NCI-H1417 (cell line): ENCODE data around the gene TSPAN15.
A peak's percentile ranks its signal among the peaks of the same experiment; 100 is the strongest.

Source experiments
- DNase-seq, 3 experiments: peaks; one replicate each; lab custom pipeline; 2025; lab: John Stamatoyannopoulos, UW

The TSPAN15 gene

DNA sequence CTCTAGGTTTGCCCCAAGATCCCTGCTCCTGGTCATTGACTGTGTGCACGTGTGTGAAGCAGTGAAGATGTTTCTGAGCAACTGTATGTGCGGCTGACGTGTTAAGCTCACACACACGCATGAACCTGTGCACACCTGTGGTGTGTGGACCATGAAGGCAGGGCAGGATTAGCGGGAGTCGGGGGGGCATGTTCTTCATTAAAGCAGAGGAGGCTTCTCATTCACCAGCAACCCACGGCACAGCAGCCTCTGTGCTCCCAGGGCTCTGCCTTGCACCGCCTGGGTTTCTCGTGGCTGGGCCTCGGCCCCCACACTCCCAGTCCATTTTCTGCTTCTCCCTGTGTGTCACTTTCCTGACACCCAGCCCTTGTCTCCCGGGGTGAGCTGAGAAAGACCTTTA is 33.7 kb upstream of the TSPAN15 start:
- DNase-seq = no peak

DNA sequence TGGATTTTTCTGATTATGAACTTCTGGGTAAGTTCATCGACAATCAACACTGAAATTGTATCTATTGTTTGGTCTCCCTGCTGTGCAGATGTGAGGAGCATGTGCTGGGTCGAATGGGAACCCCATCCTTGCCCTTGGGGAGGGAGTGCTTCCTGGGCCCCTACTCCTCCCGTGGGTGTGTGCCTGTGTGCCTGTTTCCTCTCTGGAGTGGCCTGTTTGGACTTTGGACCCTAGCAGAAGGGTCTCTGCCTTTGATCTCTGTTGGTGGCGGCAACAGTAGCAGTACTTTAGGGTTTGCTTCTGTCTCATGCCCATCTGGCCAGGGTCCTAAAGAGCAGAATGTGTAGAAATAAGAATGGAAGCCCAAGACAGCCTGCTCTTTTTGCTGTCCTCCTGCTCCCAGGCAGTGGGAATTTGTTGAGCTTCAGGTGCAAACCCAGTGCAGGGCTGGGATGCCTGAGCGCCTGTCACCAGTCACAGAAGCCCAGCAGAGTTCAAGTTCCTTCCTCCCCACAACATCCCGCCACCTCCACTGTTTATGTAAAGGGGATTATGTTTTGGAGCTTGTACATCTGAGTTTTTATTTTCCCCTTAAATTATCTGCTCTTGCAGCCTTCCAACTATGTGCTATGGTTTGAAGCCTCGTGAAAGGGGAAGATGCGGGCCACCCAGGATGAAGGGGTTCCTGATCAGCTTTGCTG is 33.1 kb upstream of the TSPAN15 start:
- no peak for DNase-seq

DNA sequence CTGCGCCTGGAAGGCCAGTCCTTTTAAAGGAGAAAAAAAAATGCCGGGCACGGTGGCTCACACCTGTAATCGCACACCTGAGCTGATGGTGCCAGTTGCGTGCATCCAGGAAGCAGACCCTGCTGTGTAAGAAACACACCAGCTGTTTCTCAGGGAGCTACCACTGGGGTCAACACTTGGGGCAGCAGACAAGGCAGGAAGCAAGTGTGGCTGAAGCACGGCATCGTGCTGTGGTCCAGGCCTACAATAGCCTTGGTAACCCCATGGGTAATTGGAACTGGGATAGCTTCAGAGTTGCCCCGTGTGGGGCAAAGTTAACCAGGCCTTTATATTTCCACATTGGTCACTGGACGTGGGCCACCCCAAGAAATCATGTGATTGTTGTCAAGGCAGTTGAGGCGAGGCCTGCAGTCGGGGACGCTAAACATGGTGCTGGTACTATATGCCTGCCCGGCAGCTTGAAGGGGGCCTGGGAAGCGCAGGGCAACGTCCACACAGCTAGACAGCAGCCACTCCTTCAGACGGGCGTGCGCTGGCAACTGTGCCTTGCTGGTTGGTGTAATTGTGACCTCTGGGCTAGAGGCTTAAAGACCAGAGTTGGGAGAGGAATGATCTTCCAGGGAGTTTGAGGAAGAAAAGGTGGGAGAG is 32.0 kb upstream of the TSPAN15 start:
- no peak for DNase-seq

- no peak for DNase-seq
Observed at GRCh38 chr10:69419744-69420126, 31.5 kb upstream of the TSPAN15 start.

- peak; percentile 12 to 61 (median 43) for DNase-seq
Observed at GRCh38 chr10:69421611-69422308, 29.5 kb upstream of the TSPAN15 start.

- no peak for DNase-seq
Observed at GRCh38 chr10:69422676-69423075, 28.6 kb upstream of the TSPAN15 start.

DNA sequence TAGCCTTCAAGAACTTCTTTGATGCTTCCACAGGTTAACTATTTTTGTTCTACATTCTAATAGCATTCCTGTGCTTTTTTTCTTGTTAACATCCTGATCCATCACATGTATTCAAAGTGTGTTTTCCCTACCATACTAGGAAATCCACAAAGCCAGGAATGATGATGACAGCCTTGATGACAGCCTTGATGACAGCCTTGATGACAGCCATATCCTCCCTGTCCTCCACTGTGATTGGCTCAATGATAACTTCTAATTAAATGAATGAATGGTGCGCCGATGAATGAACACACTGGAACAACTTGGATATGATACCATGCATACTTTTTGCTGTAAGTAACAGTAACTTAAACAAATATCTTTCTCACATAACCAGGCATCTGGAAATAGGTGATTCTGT is 26.2 kb upstream of the TSPAN15 start:
- DNase-seq = no peak

- peak in 1 of 3 experiments; percentile 5 for DNase-seq
Observed at GRCh38 chr10:69425511-69426298, 25.6 kb upstream of the TSPAN15 start.

- no peak for DNase-seq
Observed at GRCh38 chr10:69426376-69426727, 24.9 kb upstream of the TSPAN15 start.

DNA sequence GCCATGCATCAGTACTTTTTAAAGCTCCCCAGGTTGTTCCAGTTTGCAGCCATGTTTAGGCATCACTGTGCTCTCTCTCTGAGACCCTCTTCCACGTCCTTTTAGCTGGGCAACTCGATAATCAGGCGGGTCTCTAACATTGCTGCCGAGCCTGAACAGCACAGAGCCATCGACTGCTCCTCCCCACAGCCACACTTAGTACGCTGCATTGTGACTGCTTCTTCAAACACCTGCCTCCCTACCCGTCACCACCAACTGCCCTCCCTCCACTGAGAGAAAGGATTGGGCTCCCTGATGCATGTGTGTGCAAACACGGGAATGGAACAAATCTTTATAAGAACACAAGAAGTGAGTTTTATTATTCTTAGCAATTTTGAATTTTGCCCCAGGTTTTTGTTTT is 23.1 kb upstream of the TSPAN15 start:
- peak; percentile 22 to 66 (median 31) for DNase-seq

DNA sequence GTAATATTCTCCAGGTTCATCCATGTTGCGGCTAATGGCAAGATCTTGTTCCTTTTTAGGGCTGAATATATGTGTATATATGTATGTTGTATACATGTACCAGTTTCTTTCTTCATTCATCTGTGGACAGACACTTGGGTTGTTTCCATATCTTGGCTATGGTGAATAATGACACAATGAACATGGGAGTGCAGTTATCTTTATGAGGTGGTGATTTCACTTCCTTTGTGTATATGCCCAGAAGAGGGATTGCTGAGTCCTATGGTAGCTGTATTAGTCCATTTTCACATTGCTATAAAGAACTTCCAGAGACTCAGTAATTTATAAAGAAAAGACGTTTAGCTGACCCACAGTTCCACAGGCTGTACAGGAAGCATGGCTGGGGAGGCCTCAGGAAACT is 17.1 kb upstream of the TSPAN15 start:
- no peak for DNase-seq

GRCh38 chr10:69434926-69435325 is 16.3 kb upstream of the TSPAN15 start:
- DNase-seq = no peak

DNA sequence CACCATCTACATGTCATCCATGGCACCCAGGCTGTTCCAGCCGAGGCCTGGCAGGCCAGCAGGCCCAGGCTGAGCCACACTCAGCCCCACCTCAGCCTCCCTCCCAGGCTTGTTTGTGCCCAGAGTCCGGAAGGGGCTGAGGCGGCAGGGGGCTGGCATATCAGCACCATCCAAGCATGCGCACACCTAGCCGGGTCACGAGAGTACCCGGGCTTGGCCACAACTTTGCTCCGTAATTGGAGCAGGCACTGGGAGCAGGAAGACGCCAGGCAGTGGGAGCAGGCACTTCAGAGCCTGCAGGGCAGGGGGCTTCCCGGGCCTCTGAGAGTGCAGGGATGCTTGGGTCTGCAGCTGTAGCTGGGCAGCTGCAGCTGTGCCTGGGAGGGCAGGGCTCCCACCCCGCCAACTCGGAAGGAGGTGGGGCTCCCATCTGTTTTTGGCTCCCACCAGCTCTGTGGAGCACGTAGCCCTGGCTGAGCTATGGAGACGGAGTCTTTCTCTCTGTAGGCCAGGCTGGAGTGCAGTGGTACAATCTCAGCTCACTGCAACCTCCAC is 15.2 kb upstream of the TSPAN15 start:
- DNase-seq = no peak

DNA sequence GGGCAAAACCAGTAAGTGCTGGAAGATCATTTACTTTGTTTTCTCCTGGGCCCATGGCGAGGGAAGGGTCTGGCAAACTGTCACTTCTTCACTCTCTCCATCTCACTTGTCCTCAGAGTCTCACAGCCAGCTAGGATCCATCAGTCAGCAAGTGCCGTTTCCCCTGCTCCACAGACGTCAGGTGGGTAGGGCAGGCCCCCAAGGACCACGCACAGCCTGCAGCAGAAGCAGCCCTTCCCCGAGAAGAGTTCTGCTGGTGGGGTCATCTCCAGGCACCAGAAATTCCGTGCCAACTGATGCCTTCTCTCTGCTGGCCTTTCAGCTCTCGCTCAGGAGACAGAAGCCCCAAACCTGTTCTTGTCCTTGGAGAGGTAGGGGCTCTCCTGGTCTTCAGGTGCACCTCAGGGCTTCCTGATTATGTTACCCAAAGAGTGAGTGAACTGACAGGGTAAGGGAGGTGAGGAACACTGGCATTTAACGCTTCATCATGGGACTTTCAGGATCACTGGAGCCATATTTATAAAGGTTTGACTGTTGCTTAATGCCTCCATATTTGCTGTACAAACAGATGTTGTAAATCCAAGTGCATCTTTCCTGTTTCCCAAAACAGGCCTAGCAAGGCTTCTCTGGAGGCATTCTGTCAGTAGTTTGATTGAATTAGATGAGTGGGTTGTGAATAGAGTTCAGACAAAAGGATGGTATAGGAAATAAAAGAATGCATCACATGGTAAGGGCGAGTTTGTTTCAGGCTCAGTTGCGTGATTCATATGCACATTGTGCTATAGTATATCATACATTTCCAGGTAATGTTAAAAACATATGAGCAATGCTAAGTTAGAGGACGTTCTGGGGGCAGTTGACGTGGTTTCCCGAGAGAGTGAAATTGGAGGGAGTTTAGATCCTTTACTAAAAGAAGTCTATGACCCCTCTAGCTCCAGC is 13.7 kb upstream of the TSPAN15 start:
- DNase-seq = no peak

DNA sequence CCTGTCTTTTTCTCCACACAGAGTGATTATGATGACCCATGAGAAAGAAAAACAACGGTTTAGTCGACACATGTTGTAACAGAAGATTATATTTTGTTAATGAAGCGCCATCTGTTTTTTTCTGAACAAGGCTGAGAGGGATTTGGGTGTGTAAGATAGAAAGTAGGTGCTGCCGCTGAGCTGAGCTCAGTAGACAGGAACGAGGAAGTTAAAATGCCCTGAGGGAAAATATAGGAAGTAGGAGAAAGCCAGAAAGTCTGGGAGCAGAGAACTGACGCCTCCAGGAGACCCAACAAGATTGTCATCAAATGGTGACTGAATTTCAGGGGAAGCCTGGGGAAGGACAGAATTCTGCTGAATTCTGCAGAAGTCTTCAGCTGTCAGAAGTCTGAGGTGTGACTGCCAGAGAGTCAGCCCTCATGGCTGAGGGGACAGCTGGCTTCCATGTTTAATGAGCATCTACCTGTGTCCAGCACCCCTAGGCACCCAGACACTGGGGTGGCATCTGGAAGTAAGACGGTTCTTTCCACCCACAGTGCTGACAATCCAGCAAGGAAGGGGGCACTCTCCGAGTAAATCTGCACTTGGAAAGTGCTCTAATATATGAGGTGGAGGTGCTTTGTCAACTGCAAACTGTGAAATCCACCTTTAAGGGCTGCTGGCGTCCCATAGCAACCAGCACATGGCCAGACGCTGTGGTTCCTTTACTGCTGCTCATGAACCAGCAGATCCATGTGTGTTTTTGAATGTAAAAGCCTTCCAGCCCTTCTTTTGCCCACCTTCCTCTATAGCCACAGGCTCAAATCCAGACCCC is 12.5 kb upstream of the TSPAN15 start:
- peak in 1 of 3 experiments; percentile 16 for DNase-seq

DNA sequence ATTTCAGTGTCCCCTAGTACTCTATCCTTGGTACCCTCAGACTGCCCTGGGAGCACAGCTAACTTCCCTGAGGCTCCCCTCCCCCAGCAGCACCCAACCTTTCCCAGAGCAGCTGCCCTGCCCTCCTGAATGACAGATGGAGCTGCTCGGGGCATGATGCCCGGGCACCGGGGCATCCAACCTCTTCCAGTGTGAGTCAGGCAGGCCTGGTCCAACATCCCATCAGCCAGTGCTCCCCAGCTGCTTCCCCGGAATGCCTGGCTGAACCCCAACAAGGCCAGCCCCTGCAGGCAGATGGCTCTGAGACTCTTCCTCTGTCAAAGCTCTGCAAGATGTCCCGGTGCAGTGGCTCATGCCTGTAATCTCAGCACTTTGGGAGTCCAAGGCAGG is 11.9 kb upstream of the TSPAN15 start:
- DNase-seq = peak in 1 of 3 experiments; percentile 16

DNA sequence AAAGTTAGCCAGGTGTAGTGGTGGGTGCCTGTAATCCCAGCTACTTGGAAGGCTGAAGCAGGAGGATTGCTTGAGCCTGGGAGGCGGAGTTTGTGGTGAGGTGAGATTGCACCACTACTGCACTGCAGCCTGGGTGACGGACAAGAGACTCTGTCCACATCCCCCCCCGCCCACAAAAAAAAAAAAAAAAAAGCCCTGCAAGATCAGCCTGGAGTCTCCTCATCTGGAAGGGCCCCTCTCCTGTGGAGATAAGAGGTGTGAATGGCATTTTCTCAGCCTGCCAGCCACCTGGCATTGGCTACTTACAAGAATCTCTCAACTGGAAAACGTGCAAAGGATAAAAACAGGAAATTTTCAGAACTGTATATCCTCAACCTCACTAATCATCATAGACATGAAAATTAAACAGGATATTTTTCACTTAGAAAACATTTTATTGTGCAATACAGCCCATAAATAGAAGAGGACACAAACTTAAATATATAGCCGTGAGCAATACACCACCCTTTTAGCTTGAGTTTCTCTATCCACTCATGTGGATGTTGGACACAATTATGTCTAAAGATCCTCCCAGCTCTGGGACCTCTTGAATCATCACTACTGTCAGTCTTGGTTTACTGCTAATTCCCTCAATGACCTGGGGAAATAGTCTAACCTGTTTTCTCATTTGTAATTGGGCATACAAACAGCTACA is 11.3 kb upstream of the TSPAN15 start:
- DNase-seq = peak; percentile 11 to 61 (median 46)

GRCh38 chr10:69443354-69443753 is 7.9 kb upstream of the TSPAN15 start:
- no peak for DNase-seq

GRCh38 chr10:69445041-69445440 is 6.2 kb upstream of the TSPAN15 start:
- DNase-seq = no peak

GRCh38 chr10:69446229-69446628 is 5.0 kb upstream of the TSPAN15 start:
- no peak for DNase-seq
